NOMO-1 treated with DMSO at 0.1 percent for 48 hours (cell line): ENCODE data around the gene DKKL1.

Experiments used
- DNase-seq: peaks from one replicate; lab custom pipeline; 2025; ENCODE audit not compliant: unreplicated experiment; lab: John Stamatoyannopoulos, UW

The DKKL1 gene

GRCh38 chr19:49418511-49418910, 54.8 kb downstream of the DKKL1 start:
- DNase-seq = no peak

GRCh38 chr19:49419173-49419572, 55.5 kb downstream of the DKKL1 start:
- no peak for DNase-seq

GRCh38 chr19:49420227-49420626, 56.5 kb downstream of the DKKL1 start:
- no peak for DNase-seq

DNA sequence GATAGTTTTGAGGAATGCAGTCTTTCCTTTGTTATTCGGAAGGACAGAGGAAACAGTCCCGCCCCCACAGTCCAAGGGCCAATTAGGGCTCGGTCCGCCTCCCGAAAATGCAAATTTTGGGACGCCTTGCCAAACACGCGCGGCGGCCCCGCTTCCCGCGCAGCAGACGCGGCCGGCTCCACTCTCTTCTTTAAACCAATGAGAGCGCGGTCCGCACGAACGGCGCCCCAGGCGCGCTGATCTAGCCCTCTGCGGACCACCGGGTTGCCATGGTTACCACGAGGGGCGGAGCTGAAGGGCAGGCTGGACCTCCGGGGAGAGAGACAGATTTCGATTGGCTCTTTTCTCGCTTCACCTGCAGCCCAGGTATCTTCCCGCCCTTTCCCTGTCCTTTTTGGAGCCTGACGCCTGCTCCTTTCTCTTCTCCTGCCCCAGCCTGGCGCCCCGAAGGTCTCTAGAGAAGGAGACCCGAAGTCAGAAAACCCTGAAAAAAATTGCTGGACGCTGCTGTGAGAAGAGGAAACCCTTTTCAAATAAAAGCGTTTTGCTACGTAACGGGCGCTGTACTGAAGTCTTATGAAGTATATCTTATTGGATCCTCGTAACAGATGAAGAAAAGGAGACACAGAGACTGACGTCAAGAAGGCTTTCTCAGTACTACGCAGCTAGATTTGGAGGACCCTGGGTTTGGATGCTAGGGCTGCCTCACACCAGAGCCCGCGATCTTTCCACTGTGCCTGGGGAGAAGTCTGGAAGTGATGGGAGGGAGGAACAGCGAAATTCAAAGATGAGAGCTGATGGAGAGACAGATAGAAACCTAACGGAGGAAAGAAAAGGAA, 57.6 kb downstream of the DKKL1 start:
- peak; percentile 56 for DNase-seq

- no peak for DNase-seq
Observed at GRCh38 chr19:49421878-49422202, 58.2 kb downstream of the DKKL1 start.

- DNase-seq = peak; percentile 66
Observed at GRCh38 chr19:49422407-49423070, 58.9 kb downstream of the DKKL1 start.

DNA sequence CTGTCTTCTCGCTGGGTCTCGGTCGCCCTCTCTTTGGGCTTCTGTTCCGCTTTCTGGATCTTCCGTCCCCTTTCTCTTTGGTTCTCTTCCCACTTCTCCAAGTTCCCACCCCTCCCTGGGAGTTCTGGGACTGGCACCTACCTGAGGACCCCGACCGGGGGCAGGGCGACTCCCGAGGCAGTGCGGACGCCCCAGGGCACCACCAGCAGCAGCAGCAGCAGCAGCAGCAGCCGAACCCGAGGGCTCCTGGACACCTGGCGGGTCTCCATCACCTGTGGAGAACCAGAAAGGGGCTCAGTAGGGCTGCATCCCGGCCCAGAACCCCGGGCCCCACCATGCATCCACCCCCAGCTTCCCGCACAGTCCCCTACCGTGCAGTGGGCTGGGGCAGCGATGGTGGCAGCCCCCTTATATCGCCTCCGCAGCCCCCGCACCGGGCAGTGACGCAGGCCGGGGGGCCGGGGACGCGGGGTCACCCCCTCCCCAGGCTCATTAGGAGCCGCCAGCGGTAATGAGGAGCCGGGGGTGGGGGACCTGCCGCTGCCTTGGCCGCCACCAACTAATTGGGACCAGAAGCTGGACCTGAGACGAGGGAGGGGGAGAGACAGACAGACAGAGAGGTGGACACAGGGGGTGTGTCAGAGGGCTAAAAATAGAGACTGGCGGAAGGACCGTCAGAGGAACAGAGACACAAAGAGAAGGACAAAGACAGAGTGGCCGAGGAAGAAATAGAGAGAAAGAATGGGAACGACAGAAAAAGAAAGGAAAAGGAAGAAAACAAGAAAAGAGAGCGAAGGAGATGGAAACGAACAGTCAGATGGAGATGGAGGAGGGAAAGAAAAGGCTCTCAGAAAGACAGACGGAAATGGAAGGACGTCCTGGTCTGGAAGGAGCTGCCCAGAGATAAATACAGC, 59.7 kb downstream of the DKKL1 start, which contains the start of gene PTH2:
Gene PTH2 (minus strand): TSS at position 371 of the 914 bp plus-strand sequence. CDS start 102 bp downstream, at position 269.
- no peak for DNase-seq

GRCh38 chr19:49423985-49424303, 60.3 kb downstream of the DKKL1 start:
- no peak for DNase-seq
